ENCODE results near the gene MED25. TPM values are rescaled to one million over a fixed set of nuclear protein-coding genes. Genes with fewer than 3 reads are reported as not detected.

The MED25 gene
- total and polyA plus RNA-seq, 2 of the 4 experiments (the other 2 are of a cell fraction): 4.7 to 38.5 TPM

DNA sequence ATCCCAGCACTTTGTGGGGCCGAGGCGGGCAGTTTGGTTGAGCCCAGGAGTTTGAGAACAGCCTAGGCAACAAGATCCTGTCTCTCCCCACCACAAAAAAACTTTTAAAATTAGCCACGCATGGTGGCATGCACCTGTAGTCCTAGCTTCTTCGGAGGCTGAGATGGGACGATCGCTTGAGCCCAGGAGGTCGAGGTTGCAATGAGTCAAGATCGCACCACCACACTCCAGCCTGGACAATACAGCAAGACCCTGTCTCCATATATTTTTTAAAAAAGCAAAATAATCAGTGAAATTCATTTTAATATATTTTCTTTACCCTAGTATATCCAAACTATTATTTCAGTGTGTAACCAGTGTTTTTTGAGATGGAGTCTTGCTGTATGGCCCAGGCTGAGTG is 43.1 kb upstream of the MED25 start:
- Histone ChIP-seq H3K79me1 (ENCODE audit: low read depth in 1 of 2, low read length in 2 of 2) (peaks cover 32 to 78% of the 10 kb centered on the region in 2 experiments), H3K27me3 (ENCODE audit: control insufficient read depth, insufficient read depth, low read length) (no peaks in the 10 kb centered on the region), H3K23ac (ENCODE audit: low read depth, low read length) (no peak overlapping the region), H2BK15ac (ENCODE audit: low read depth, low read length) (no peak overlapping the region), H4K8ac (ENCODE audit: low read depth in 2 of 2, low read length in 2 of 2) (no peak overlapping the region), H3K4me3 (ENCODE audit: insufficient read depth, low read depth, low read length) (no peak overlapping the region), H3K9me1 (ENCODE audit: insufficient read depth, low read length) (peaks cover 21% of the 10 kb centered on the region; the same call in 1 of the 2 replicates), H2BK120ac (ENCODE audit: low read depth, low read length) (no peak overlapping the region), H4K91ac (ENCODE audit: insufficient read depth, low read depth, low read length) (no peak overlapping the region), H4K20me1 (ENCODE audit: insufficient read depth, low read length) (peaks cover 58% of the 10 kb centered on the region), H2BK5ac (ENCODE audit: low read depth, low read length, poor library complexity, severe bottlenecking) (no peak overlapping the region), H3K9me3 (ENCODE audit: control insufficient read depth, insufficient read depth, low read length) (no peaks in the 10 kb centered on the region), H2AFZ (replicated peaks; ENCODE audit: low read length, poor library complexity) (no peak overlapping the region), H3K4me1 (ENCODE audit: control insufficient read depth, insufficient read depth, low read length) (no peaks in the 10 kb centered on the region), H3K56ac (ENCODE audit: extremely low read depth, insufficient read depth, low read length) (no peak overlapping the region), H2AK5ac (ENCODE audit: low read depth, low read length) (no peak overlapping the region), H3K36me3 (ENCODE audit: control insufficient read depth, insufficient read depth, low read length) (peaks cover 17% of the 10 kb centered on the region), H4K5ac (ENCODE audit: low read depth, low read length) (no peak overlapping the region), H3K18ac (ENCODE audit: low read depth, low read length) (no peak overlapping the region), H2BK20ac (ENCODE audit: low read depth, low read length) (no peak overlapping the region), H2AK9ac (replicated peaks; ENCODE audit: low read depth, low read length, poor library complexity) (no peak overlapping the region), H3K4ac (ENCODE audit: low read depth, low read length) (no peak overlapping the region), H3K27ac (ENCODE audit: insufficient read depth, low read length) (no peak overlapping the region), H3K4me2 (ENCODE audit: low read depth, low read length) (no peak overlapping the region), H3K9ac (ENCODE audit: low read depth, low read length) (no peak overlapping the region), H3K14ac (replicated peaks; ENCODE audit: low read depth, low read length) (no peak overlapping the region)
- dilution Hi-C loops (cut with HindIII; ENCODE audit: low sequenced_read_pairs, unreplicated experiment): no loop called here
- 93% methylated on average over 3 of the region's 8 CpGs; no CpG with 5 or more reads in 1 of the 2 experiments for WGBS, 2 experiments (ENCODE audit: extremely low coverage in 2 of 2, insufficient read length in 1 of 2)
- ATAC-seq (ENCODE audit: low read depth) (no peak), DNase-seq (no peak)
- TF ChIP-seq CEBPB (IDR thresholded peaks at IDR 0.05; ENCODE audit: low read depth, low read length) (no peak), NFE2L2 (IDR thresholded peaks at IDR 0.05; ENCODE audit: low read depth, low read length) (no peak), RAD21 (IDR thresholded peaks at IDR 0.05; ENCODE audit: low read length) (no peak), RFX5 (IDR thresholded peaks at IDR 0.05; ENCODE audit: low read depth, low read length) (no peak), CHD1 (IDR thresholded peaks at IDR 0.05; ENCODE audit: low read depth, low read length) (no peak), FOS (IDR thresholded peaks at IDR 0.05; ENCODE audit: low read depth, low read length) (no peak), MAFK (IDR thresholded peaks at IDR 0.05; ENCODE audit: low read depth, low read length) (no peak), BHLHE40 (IDR thresholded peaks at IDR 0.05; ENCODE audit: low read depth, low read length) (no peak)
- TF ChIP-seq, protein P1, sequence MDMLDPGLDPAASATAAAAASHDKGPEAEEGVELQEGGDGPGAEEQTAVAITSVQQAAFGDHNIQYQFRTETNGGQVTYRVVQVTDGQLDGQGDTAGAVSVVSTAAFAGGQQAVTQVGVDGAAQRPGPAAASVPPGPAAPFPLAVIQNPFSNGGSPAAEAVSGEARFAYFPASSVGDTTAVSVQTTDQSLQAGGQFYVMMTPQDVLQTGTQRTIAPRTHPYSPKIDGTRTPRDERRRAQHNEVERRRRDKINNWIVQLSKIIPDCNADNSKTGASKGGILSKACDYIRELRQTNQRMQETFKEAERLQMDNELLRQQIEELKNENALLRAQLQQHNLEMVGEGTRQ (IDR thresholded peaks at IDR 0.05; ENCODE audit: low read depth, low read length): no peak
- TF ChIP-seq, protein P2, sequence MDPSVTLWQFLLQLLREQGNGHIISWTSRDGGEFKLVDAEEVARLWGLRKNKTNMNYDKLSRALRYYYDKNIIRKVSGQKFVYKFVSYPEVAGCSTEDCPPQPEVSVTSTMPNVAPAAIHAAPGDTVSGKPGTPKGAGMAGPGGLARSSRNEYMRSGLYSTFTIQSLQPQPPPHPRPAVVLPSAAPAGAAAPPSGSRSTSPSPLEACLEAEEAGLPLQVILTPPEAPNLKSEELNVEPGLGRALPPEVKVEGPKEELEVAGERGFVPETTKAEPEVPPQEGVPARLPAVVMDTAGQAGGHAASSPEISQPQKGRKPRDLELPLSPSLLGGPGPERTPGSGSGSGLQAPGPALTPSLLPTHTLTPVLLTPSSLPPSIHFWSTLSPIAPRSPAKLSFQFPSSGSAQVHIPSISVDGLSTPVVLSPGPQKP (IDR thresholded peaks at IDR 0.05; ENCODE audit: borderline replicate concordance, low read depth, low read length): no peak
- intact Hi-C loops (cut with micrococcal nuclease): no loop called here
- CTCF ChIA-PET: no interaction called here
- BruUV-seq (replicated peaks): no TSS peak
- in situ Hi-C loops (cut with MboI; ENCODE audit: low sequenced_read_pairs): no loop called here
- POLR2A ChIA-PET (ENCODE audit: unreplicated experiment): no interaction called here

Data from IMR-90 (cell line).